ENCODE measurements around the gene PIK3R3.

Gene PIK3R3

DNA sequence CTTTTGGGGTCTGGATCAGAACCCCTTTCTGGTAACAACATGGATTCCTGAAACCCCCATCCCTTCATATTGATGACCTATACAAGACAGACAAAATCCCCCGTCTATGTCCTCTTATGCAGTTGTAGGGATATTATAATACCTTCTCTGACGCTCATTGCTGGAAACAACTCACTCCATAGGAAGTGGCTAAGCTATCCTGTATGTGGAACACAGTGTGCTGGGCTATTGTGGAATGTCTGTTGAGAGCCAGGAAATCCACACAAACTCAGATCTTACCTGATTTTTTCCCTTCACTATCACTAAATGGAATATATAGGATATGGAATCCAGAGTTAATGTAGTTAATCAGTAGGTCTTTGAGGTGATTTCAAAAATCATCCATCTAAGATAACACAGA is 17.7 kb upstream of the PIK3R3 start:
- Histone ChIP-seq H3K4me1 (ENCODE audit: insufficient read depth, low read length) (no peaks in the 10 kb centered on the region), H3K9ac (ENCODE audit: low read length) (no peak overlapping the region), H3K36me3 (ENCODE audit: insufficient read depth, low read length) (no peaks in the 10 kb centered on the region), H3K4me3 (ENCODE audit: low read depth in 1 of 2, low read length in 2 of 2) (no peak overlapping the region), H3K9me3 (ENCODE audit: low read length) (peaks cover 3% of the 10 kb centered on the region), H3K27ac (ENCODE audit: low read depth, low read length) (no peak overlapping the region), H3K27me3 (ENCODE audit: control insufficient read depth in 1 of 2, insufficient read depth in 2 of 2, low read length in 2 of 2) (no peaks in the 10 kb centered on the region)

DNA sequence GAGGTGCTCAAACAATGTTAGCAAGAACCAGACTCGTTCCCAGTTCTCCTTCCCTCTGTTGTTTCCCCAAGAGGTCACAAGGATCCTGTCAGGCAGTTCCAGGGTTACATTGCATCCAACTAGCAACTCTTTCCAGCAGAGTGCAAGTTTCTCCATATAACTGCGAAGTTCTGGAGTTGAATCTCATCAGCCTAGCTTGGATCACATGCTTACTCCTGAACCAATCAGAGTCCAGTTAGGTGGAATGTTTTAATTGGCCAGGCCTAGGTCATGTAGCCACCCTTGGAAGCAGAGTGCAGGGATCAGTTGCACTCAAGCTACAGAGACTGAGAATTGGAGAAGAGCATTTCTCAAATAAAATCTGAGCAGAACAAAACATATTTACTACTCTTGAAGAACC is 15.9 kb upstream of the PIK3R3 start:
- Histone ChIP-seq H3K9me3 (ENCODE audit: low read length) (peaks cover 1% of the 10 kb centered on the region), H3K27ac (ENCODE audit: low read depth, low read length) (no peak overlapping the region), H3K27me3 (ENCODE audit: control insufficient read depth in 1 of 2, insufficient read depth in 2 of 2, low read length in 2 of 2) (no peaks in the 10 kb centered on the region), H3K36me3 (ENCODE audit: insufficient read depth, low read length) (no peaks in the 10 kb centered on the region), H3K4me1 (ENCODE audit: insufficient read depth, low read length) (no peaks in the 10 kb centered on the region), H3K9ac (ENCODE audit: low read length) (no peak overlapping the region), H3K4me3 (ENCODE audit: low read depth in 1 of 2, low read length in 2 of 2) (no peak overlapping the region)

DNA sequence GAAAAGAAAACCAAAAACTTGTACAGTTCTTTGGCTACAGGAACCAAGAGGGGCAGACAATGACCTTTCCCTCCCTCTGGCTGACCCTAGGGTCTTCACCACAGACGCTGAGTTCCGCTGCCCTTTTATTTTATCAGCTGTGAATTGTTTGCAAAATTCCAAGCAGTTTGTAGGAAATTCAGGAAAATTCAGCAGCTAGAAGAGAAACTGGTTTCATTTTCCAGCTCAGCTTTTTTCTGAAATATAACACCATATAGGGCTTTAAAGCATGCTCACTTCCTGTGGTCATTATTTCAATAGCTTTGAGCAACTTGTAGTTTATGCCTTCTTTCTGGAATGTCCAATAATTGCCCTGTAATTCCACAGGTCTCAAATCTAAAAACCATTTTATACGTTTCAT is 5.5 kb upstream of the PIK3R3 start:
- no peaks in the 10 kb centered on the region for H3K9me3 ChIP-seq (ENCODE audit: low read length)
- no peak overlapping the region for H3K9ac ChIP-seq (ENCODE audit: low read length)
- no peaks in the 10 kb centered on the region for H3K36me3 ChIP-seq (ENCODE audit: insufficient read depth, low read length)
- H3K27ac ChIP-seq (ENCODE audit: low read depth, low read length) = no peak overlapping the region
- H3K4me1 ChIP-seq (ENCODE audit: insufficient read depth, low read length) = peaks cover 14% of the 10 kb centered on the region
- H3K27me3 ChIP-seq (ENCODE audit: control insufficient read depth in 1 of 2, insufficient read depth in 2 of 2, low read length in 2 of 2) = no peaks in the 10 kb centered on the region
- H3K4me3 ChIP-seq (ENCODE audit: low read depth in 1 of 2, low read length in 2 of 2) = no peak overlapping the region

DNA sequence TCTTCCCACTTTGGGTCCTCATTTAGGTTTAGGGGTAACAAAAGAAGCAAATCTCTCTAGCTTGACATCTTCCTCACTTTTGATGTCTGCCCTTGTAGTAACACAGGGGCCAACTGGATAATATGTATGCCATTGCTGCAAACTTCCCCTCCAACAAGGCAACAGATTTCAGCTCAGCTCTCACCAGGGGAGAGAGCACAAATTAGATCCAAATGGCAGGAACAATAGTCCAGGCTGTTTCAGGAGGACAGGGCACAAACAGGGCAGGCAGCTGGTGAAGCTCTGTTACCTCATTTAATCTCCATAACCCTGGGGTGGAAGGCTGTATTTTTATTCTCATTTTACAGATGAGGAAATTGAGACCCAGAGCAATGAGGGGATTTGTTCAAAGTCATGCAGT is 4.3 kb upstream of the PIK3R3 start:
- H3K4me3 ChIP-seq (ENCODE audit: low read depth in 1 of 2, low read length in 2 of 2) = no peak overlapping the region

DNA sequence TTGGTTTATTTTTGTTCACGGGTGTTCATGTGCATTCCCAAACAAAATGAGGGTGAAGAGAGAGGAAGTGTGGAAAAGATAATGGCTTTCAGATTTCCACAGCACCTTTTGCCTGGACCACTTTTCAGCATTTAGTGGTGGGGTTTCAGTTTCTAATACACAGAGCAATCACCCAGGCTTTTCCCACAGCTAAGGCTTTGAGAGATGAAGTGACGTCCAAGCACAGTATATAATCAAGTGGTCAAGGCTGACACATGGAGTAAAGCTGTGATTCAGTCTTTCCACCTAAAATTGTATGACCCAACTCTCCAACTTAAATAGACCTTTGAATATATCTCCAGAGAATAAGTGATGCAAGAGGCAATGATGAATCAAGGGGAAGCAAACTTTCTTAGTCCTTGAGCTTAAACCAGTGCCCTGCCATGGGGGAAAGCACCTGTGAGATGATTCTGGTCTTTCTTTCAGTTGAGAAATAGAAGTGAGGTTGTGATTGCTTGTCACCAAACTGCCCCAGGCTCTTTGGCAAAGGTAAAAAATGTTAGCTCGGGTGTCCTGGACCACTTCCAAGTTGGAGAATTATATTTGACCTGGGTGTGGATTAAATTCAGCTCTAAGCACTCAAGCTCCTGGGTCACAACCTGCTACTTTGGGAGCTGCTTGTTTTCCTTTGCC is 2.4 kb upstream of the PIK3R3 start:
- no peaks in the 10 kb centered on the region for H3K27me3 ChIP-seq (ENCODE audit: control insufficient read depth in 1 of 2, insufficient read depth in 2 of 2, low read length in 2 of 2)
- H3K4me1 ChIP-seq (ENCODE audit: insufficient read depth, low read length) = peaks cover 14% of the 10 kb centered on the region

More for the DNA sequence above, 4.3 kb upstream of the PIK3R3 start:
- H3K4me1 ChIP-seq (ENCODE audit: insufficient read depth, low read length) = peaks cover 14% of the 10 kb centered on the region
- no peak overlapping the region for H3K9ac ChIP-seq (ENCODE audit: low read length)
- no peaks in the 10 kb centered on the region for H3K27me3 ChIP-seq (ENCODE audit: control insufficient read depth in 1 of 2, insufficient read depth in 2 of 2, low read length in 2 of 2)
- no peaks in the 10 kb centered on the region for H3K9me3 ChIP-seq (ENCODE audit: low read length)
- H3K27ac ChIP-seq (ENCODE audit: low read depth, low read length) = no peak overlapping the region
- no peaks in the 10 kb centered on the region for H3K36me3 ChIP-seq (ENCODE audit: insufficient read depth, low read length)

DNA sequence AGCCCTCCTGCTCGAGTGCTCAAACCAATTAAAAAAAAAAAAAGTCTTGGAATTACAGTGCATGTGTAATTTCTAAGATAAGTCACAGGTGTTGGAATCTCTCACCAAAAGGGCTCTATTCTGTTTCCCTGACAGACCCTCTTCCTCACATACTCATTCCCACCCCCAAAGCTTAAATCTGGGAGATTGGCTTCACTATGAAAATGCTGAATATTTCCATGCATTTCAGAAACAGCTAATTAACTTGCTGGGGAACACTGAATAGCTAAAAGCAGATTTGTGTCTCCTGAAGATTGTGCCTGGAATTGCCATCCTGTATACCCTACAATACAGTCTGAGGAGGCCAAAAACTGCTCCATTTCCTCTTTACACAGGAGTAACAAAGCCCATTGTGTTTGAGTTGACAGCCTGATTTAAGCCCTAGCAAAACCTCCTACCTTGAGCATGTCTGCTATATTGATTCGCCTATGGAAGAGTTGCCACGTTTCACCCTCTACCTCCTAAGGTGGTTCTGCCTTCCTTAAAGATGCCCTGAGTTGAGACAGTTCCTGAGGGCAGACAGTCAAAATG is 1.4 kb upstream of the PIK3R3 start:
- peak overlapping the region; percentile 54 for H3K9ac ChIP-seq (ENCODE audit: low read length)
- no peaks in the 10 kb centered on the region for H3K36me3 ChIP-seq (ENCODE audit: insufficient read depth, low read length)
- H3K27me3 ChIP-seq (ENCODE audit: control insufficient read depth in 1 of 2, insufficient read depth in 2 of 2, low read length in 2 of 2) = no peaks in the 10 kb centered on the region
- H3K27ac ChIP-seq (ENCODE audit: low read depth, low read length) = peak overlapping the region; percentile 84
- H3K4me3 ChIP-seq (ENCODE audit: low read depth in 1 of 2, low read length in 2 of 2) = peak overlapping the region; percentile 43 to 97
- H3K4me1 ChIP-seq (ENCODE audit: insufficient read depth, low read length) = peaks cover 14% of the 10 kb centered on the region
- H3K9me3 ChIP-seq (ENCODE audit: low read length) = no peaks in the 10 kb centered on the region

More for the DNA sequence above, 2.4 kb upstream of the PIK3R3 start:
- Histone ChIP-seq H3K9ac (ENCODE audit: low read length) (no peak overlapping the region), H3K4me3 (ENCODE audit: low read depth in 1 of 2, low read length in 2 of 2) (no peak overlapping the region), H3K27ac (ENCODE audit: low read depth, low read length) (no peak overlapping the region), H3K9me3 (ENCODE audit: low read length) (no peaks in the 10 kb centered on the region), H3K36me3 (ENCODE audit: insufficient read depth, low read length) (no peaks in the 10 kb centered on the region)

DNA sequence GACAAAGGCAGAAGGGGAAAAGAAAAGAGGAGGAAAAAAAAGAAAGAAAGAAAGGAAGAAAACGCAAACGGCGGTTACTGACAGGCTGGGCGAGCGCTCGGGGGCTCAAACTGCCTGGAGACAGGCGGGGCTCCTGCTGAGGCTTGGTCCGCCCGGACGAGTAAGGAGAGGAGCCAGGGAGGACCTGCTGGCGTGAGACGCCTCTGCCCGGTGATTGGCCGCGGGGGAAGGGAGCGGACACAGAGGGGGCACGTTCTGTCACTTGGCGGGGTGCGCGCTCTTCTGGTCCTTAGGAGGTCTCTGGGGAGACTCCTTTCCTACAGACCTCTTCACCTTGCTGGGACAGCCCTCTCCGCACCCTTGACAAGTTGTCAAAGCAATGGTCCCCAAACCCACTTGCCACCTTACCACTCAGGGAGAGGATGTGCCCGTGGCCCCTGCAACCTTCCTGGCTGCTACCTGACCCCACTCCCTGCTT is 791 bp upstream of the PIK3R3 start:
- peak overlapping the region; percentile 43 to 97 for H3K4me3 ChIP-seq (ENCODE audit: low read depth in 1 of 2, low read length in 2 of 2)
- peaks cover 14% of the 10 kb centered on the region for H3K4me1 ChIP-seq (ENCODE audit: insufficient read depth, low read length)
- no peaks in the 10 kb centered on the region for H3K9me3 ChIP-seq (ENCODE audit: low read length)
- H3K9ac ChIP-seq (ENCODE audit: low read length) = peak overlapping the region; percentile 54
- H3K36me3 ChIP-seq (ENCODE audit: insufficient read depth, low read length) = no peaks in the 10 kb centered on the region
- peak overlapping the region; percentile 84 for H3K27ac ChIP-seq (ENCODE audit: low read depth, low read length)
- no peaks in the 10 kb centered on the region for H3K27me3 ChIP-seq (ENCODE audit: control insufficient read depth in 1 of 2, insufficient read depth in 2 of 2, low read length in 2 of 2)

DNA sequence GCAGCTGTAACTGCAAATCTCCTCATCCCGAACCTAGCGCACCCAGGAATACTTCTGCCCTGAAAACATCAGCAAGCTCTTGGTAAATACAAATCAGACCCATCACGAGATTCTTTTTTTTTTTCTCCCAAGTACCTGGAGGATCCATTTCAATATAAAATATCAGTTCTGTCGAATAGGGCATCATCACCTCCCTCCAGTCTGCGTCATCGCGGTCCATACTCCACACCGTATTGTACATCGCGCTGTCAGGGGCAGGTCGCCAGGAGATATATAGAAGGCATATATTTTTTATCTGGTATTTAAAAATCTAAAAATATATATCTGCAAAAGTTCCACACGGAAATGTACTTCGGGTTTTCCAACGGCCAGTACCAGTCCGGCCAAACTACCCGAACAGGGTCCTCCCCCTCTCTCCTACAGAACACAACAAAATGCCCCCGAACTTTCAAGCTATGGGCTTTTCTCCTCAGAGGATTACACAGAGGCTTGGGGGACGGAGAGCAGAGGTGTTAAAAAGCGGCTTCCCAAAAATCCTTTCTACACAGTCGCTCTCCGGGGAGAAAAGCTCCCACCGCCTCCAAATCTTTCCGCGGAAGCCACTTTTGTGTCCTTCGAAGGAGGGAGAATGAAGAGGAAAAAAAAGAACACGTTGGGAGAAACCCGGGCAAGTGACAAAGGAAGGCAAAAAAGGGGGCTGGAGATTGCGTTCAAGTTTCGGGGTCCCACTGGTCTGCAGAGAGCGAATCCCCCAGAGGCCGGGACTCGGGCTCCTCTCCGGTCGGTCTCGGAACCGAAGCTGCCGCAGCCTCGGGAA is 509 bp downstream of the PIK3R3 start:
- H3K27ac ChIP-seq (ENCODE audit: low read depth, low read length) = peak overlapping the region; percentile 84
- H3K27me3 ChIP-seq (ENCODE audit: control insufficient read depth in 1 of 2, insufficient read depth in 2 of 2, low read length in 2 of 2) = no peaks in the 10 kb centered on the region
- peaks cover 14% of the 10 kb centered on the region for H3K4me1 ChIP-seq (ENCODE audit: insufficient read depth, low read length)
- H3K9ac ChIP-seq (ENCODE audit: low read length) = peak overlapping the region; percentile 93
- no peaks in the 10 kb centered on the region for H3K9me3 ChIP-seq (ENCODE audit: low read length)
- H3K4me3 ChIP-seq (ENCODE audit: low read depth in 1 of 2, low read length in 2 of 2) = peak overlapping the region; percentile 58 to 97
- H3K36me3 ChIP-seq (ENCODE audit: insufficient read depth, low read length) = no peaks in the 10 kb centered on the region

DNA sequence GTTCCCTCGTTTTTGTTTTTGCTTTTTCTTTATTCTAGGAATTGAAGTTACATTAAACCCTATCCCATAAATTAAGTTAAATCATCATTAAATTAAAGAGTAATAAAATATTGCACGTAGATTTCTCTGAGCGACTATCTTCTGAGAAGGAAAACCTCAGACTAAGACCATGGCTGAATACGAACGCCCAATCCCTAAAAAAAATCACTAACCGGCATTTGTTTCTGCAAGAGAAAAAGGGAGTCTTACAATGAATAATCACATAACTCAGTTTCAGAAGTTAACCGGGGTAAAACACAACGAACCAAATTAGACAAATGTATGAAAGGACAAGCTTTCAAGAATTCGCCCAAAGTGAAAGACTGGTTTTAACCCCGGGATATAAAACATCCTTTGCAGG is 1.3 kb downstream of the PIK3R3 start:
- no peak overlapping the region for H3K27ac ChIP-seq (ENCODE audit: low read depth, low read length)
- no peaks in the 10 kb centered on the region for H3K27me3 ChIP-seq (ENCODE audit: control insufficient read depth in 1 of 2, insufficient read depth in 2 of 2, low read length in 2 of 2)
- H3K36me3 ChIP-seq (ENCODE audit: insufficient read depth, low read length) = no peaks in the 10 kb centered on the region
- H3K9ac ChIP-seq (ENCODE audit: low read length) = peak overlapping the region; percentile 15
- peak overlapping the region; percentile 25 to 44 for H3K4me3 ChIP-seq (ENCODE audit: low read depth in 1 of 2, low read length in 2 of 2)
- peaks cover 14% of the 10 kb centered on the region for H3K4me1 ChIP-seq (ENCODE audit: insufficient read depth, low read length)
- H3K9me3 ChIP-seq (ENCODE audit: low read length) = no peaks in the 10 kb centered on the region

DNA sequence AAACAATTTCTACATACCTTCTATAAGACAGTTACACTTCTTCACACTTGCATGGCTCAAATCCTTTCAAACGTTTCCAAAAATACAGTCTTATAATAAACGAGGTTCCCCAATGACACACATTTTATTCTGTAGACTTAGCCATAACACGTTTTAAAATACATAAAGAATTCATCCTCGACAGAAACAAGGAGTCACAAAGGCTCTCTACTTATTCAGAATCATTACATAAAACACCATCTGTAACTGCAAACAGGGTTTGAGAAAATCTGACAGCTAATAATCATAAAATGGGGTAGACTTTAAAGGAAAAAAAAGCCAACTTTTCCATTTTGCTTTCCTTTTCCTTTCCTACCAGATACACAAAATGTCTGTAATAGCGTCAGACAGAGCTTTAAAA is 1.8 kb downstream of the PIK3R3 start:
- Histone ChIP-seq H3K27me3 (ENCODE audit: control insufficient read depth in 1 of 2, insufficient read depth in 2 of 2, low read length in 2 of 2) (no peaks in the 10 kb centered on the region), H3K4me1 (ENCODE audit: insufficient read depth, low read length) (peaks cover 14% of the 10 kb centered on the region), H3K27ac (ENCODE audit: low read depth, low read length) (no peak overlapping the region), H3K9me3 (ENCODE audit: low read length) (no peaks in the 10 kb centered on the region), H3K9ac (ENCODE audit: low read length) (peak overlapping the region; percentile 15), H3K4me3 (ENCODE audit: low read depth in 1 of 2, low read length in 2 of 2) (peak overlapping the region; percentile 25 to 44), H3K36me3 (ENCODE audit: insufficient read depth, low read length) (no peaks in the 10 kb centered on the region)

DNA sequence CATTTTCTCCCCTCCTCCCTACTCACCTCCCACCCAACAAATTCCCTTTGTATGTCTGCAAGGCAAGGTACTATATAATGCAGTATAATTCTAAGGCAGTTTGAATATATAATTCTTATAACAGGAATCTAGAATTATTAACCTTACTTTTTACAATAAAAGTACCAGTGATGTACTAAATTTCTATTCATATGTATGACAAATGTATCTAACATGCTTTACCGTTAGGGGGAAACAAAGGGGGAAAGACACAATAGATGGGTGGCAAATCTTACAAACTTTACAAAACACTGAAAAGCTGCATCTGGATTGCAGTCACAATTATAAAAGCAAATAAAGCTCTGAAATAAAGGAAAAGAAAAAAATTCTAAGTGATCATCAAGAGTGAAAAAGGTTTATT is 2.3 kb downstream of the PIK3R3 start:
- Histone ChIP-seq H3K36me3 (ENCODE audit: insufficient read depth, low read length) (no peaks in the 10 kb centered on the region), H3K27ac (ENCODE audit: low read depth, low read length) (no peak overlapping the region), H3K4me1 (ENCODE audit: insufficient read depth, low read length) (peaks cover 10% of the 10 kb centered on the region), H3K4me3 (ENCODE audit: low read depth in 1 of 2, low read length in 2 of 2) (peak overlapping the region in 1 of 2 donors; percentile 44), H3K9ac (ENCODE audit: low read length) (no peak overlapping the region), H3K27me3 (ENCODE audit: control insufficient read depth in 1 of 2, insufficient read depth in 2 of 2, low read length in 2 of 2) (no peaks in the 10 kb centered on the region), H3K9me3 (ENCODE audit: low read length) (no peaks in the 10 kb centered on the region)

All from muscle layer of colon (tissue), 2 donors.